HG03108 (cell line): ENCODE results near the gene PRDM16.
"Not testable (repeated sequence)": the region's sequence is repeated elsewhere in the genome, so short reads cannot be mapped to it uniquely, and the experiment has no call there.

Experiments
- ATAC-seq: cut with Tn5 transposase; IDR thresholded peaks from one replicate; pipeline ENCODE4 v1.9.1; 2021; ENCODE audit warnings: moderate library complexity; ENCODE audit not compliant: unreplicated experiment

PRDM16 gene

GRCh38 chr1:3237570-3237969, 168.6 kb downstream of the PRDM16 start:
- ATAC-seq: no peak

GRCh38 chr1:3237994-3238702, 169.1 kb downstream of the PRDM16 start:
- ATAC-seq: no peak

- no peak for ATAC-seq
Observed at GRCh38 chr1:3238703-3239278, 169.8 kb downstream of the PRDM16 start.

GRCh38 chr1:3239991-3240390, 171.0 kb downstream of the PRDM16 start:
- ATAC-seq: not testable (repeated sequence)

GRCh38 chr1:3240524-3241235, 171.7 kb downstream of the PRDM16 start:
- no peak for ATAC-seq

- no peak for ATAC-seq
Observed at GRCh38 chr1:3241236-3241550, 172.2 kb downstream of the PRDM16 start.

GRCh38 chr1:3241673-3242407, 172.8 kb downstream of the PRDM16 start:
- ATAC-seq: no peak

- no peak for ATAC-seq
Observed at GRCh38 chr1:3242408-3243260, 173.6 kb downstream of the PRDM16 start.

- ATAC-seq: no peak
Observed at GRCh38 chr1:3243304-3243703, 174.3 kb downstream of the PRDM16 start.

- no peak for ATAC-seq
Observed at GRCh38 chr1:3244025-3244926, 175.3 kb downstream of the PRDM16 start.

- ATAC-seq: no peak
Observed at GRCh38 chr1:3244927-3245315, 175.9 kb downstream of the PRDM16 start.

GRCh38 chr1:3245344-3245743, 176.3 kb downstream of the PRDM16 start:
- ATAC-seq: no peak

GRCh38 chr1:3245768-3246167, 176.8 kb downstream of the PRDM16 start:
- no peak for ATAC-seq

GRCh38 chr1:3246251-3246650, 177.2 kb downstream of the PRDM16 start:
- ATAC-seq: no peak

- ATAC-seq: no peak
Observed at GRCh38 chr1:3247521-3248121, 178.6 kb downstream of the PRDM16 start.

GRCh38 chr1:3248155-3249141, 179.4 kb downstream of the PRDM16 start:
- ATAC-seq: no peak

- no peak for ATAC-seq
Observed at GRCh38 chr1:3249231-3249630, 180.2 kb downstream of the PRDM16 start.
